Measurements from ENCODE around the gene FCRL3. TPM values are rescaled to one million over a fixed set of nuclear protein-coding genes. Genes with fewer than 3 reads are reported as not detected.

Gene FCRL3
- total RNA-seq, 1 donor from 2014 or later, result not detected

DNA sequence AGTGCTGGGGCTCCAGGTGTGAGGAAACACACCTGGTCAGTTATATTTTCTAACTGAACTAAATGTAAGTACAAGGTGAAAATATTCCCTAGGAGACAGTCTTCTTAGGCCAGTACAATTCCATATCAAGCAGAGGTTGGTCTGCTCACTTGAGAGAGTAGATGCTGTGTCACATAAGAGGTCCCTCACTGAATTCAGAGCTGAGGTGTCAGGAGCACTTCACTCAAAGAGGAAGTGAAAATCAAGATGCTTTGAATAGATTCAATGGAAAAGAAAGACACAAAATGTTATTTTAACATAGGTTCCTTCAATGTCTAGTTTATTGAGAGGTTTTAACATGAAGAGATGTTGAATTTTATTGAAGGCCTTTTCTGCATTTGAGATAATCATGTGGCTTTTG lies 4.3 kb upstream of the FCRL3 start:
- Mint-ChIP-seq H3K9me3 (no peaks in the 10 kb centered on the region), H3K36me3 (no peaks in the 10 kb centered on the region), H3K4me1 (ENCODE audit: unreplicated experiment) (no peaks in the 10 kb centered on the region), H3K27ac (no peak overlapping the region), H3K4me3 (no peak overlapping the region), H3K27me3 (peaks cover 16% of the 10 kb centered on the region)
- DNase-seq (ENCODE audit: extremely low spot score, unreplicated experiment), result no peak
- TF ChIP-seq, protein P1, sequence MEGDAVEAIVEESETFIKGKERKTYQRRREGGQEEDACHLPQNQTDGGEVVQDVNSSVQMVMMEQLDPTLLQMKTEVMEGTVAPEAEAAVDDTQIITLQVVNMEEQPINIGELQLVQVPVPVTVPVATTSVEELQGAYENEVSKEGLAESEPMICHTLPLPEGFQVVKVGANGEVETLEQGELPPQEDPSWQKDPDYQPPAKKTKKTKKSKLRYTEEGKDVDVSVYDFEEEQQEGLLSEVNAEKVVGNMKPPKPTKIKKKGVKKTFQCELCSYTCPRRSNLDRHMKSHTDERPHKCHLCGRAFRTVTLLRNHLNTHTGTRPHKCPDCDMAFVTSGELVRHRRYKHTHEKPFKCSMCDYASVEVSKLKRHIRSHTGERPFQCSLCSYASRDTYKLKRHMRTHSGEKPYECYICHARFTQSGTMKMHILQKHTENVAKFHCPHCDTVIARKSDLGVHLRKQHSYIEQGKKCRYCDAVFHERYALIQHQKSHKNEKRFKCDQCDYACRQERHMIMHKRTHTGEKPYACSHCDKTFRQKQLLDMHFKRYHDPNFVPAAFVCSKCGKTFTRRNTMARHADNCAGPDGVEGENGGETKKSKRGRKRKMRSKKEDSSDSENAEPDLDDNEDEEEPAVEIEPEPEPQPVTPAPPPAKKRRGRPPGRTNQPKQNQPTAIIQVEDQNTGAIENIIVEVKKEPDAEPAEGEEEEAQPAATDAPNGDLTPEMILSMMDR (conservative IDR thresholded peaks at IDR 0.05), result no peak

DNA sequence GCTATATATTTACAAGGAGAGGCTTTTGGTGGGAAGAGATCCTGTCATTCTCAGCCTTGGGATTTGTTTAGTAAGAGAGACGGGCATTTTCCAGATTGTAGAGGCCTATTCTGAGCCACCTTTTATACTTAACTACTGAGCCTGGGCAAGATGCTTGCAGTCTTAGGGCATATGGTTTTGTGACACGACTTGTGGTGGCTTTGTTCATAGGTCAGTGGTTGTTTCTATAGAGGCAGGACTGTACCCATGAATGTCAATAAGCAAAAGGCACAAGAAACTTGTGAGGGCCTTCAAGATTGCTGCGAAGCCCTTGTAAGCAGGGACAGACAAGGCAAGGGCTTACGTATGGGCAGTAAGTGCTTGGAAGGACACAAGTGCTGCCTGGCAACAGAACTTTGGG lies 3.4 kb upstream of the FCRL3 start:
- H3K27ac Mint-ChIP-seq, result no peak overlapping the region
- no peak overlapping the region for H3K4me3 Mint-ChIP-seq
- no peaks in the 10 kb centered on the region for H3K4me1 Mint-ChIP-seq (ENCODE audit: unreplicated experiment)
- TF ChIP-seq, protein P1 (conservative IDR thresholded peaks at IDR 0.05), result no peak
- no peaks in the 10 kb centered on the region for H3K9me3 Mint-ChIP-seq
- no peaks in the 10 kb centered on the region for H3K36me3 Mint-ChIP-seq
- no peak for DNase-seq (ENCODE audit: extremely low spot score, unreplicated experiment)
- peaks cover 16% of the 10 kb centered on the region for H3K27me3 Mint-ChIP-seq

DNA sequence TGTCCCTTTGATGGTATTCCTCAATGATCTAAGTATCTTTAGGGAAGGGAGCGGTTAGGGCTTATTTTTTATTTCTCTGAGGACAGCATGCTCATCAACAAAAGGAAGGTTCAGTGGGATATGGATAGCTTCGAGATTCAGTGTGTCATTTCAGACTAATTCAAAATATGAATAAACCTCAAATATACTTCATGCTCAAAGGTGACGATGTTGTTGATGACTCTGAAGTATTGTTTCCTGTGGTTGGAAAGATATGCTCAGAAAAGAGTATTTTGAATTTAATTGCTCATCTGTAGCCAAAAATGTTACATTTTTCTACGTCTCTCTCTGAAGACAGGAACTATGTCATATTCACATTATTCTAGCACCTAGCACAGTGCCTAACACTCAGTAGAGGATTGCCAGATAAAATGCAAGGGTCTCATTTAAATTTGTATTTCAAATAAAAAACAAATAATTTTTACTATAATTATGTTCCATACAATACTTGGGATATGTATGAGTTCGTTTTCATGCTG lies 1.8 kb upstream of the FCRL3 start:
- Mint-ChIP-seq H3K9me3 (no peaks in the 10 kb centered on the region), H3K27ac (no peak overlapping the region), H3K36me3 (no peaks in the 10 kb centered on the region), H3K4me3 (no peak overlapping the region), H3K4me1 (ENCODE audit: unreplicated experiment) (no peaks in the 10 kb centered on the region), H3K27me3 (peaks cover 24% of the 10 kb centered on the region)
- no peak for DNase-seq (ENCODE audit: extremely low spot score, unreplicated experiment)
- TF ChIP-seq, protein P1 (conservative IDR thresholded peaks at IDR 0.05), result no peak

DNA sequence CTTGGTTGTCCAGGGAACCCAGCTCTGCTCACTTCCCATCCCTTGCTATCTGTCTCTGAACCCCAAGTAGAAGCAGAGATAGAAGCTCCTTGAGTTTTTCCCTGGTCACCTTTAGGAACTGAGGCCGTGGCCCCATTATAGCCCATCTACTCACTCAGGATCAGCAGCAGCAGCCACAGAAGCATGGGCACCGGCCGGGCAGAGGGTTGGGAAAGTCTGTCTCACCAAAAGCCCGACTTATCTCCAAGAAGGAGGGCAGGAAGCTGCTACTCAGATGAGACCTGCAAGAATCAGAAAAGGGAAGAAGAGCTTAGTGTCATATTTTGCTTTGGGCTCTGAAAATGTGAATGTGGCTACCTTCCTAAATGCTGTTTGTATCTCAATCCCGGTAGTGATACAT lies 264 bp downstream of the FCRL3 start:
- Mint-ChIP-seq H3K36me3 (no peaks in the 10 kb centered on the region), H3K4me3 (no peak overlapping the region), H3K4me1 (ENCODE audit: unreplicated experiment) (no peaks in the 10 kb centered on the region), H3K27ac (no peak overlapping the region), H3K9me3 (no peaks in the 10 kb centered on the region), H3K27me3 (peaks cover 18% of the 10 kb centered on the region)
- TF ChIP-seq, protein P1 (conservative IDR thresholded peaks at IDR 0.05), result no peak
- DNase-seq (ENCODE audit: extremely low spot score, unreplicated experiment), result no peak

DNA sequence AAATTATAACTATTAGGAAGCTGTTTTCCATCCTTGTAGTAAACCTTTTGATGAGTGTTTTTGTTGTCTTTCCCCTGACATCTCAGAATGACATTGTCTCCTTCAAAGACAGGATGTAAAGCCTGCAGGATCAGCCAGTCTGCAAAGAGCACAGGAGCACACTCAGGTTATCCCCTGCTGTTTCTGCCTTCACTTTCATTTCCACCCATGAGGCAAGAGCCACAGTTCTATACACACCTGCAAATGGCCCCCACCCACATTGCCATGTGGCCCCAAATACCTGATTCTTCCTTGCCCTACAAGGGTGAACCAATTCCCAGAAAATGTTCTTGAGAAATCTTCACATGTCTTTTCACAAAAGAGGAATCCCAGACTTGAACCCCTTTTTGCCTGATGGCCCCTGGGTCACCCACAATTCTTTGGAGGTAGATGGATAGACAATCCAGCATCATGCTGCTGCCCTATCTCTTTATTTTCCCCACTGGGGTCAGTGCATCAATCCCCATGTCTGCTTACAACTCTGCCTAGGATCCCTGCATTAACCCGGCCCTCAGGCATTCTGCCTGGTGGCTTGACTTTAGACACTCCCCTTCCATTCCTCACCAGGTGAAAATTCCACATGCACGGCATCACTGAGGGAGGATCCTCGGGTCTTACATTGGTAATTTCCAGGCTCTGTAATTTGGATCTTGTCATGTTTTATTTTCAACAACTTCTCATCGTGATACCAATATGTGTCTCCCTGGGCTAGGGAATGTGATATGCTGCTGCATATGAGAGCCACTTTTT lies 2.6 kb downstream of the FCRL3 start:
- Mint-ChIP-seq H3K9me3 (no peaks in the 10 kb centered on the region), H3K27ac (no peak overlapping the region), H3K4me3 (no peak overlapping the region), H3K27me3 (peaks cover 24% of the 10 kb centered on the region), H3K4me1 (ENCODE audit: unreplicated experiment) (no peaks in the 10 kb centered on the region), H3K36me3 (no peaks in the 10 kb centered on the region)
- TF ChIP-seq, protein P1 (conservative IDR thresholded peaks at IDR 0.05), result no peak
- no peak for DNase-seq (ENCODE audit: extremely low spot score, unreplicated experiment)

Data from type B pancreatic cell (in vitro differentiated cells).